ENCODE results near the gene PEX11B.

Gene PEX11B

DNA sequence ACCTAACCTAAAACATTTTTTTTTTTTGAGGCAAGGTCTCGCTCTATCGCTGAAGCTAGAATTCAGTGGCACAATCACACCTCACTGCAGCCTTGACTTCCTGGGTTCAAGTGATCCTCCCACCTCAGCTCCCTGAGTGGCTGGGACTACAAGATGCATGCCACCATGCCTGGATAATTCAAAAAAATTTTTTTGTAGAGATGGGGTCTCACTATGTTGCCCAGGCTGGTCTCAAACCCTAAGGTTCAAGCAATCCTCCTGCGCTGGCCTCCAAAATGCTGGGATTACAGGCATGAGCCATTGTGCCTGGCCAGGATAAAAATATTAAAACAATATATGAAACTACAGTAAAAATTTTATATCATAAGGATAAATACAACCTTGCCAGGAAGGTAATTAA lies 34.4 kb upstream of the PEX11B start:
- no peak overlapping the region for H3K4me3 ChIP-seq (ENCODE audit: low read depth, low read length)
- no peak for TF ChIP-seq CTCF (IDR thresholded peaks at IDR 0.05; ENCODE audit: borderline replicate concordance, insufficient read depth, low read depth, low read length)

- no peak overlapping the region for H3K4me3 ChIP-seq (ENCODE audit: low read depth, low read length)
- TF ChIP-seq CTCF (IDR thresholded peaks at IDR 0.05; ENCODE audit: borderline replicate concordance, insufficient read depth, low read depth, low read length): no peak
Observed at GRCh38 chr1:145951526-145951925, 33.0 kb upstream of the PEX11B start.

DNA sequence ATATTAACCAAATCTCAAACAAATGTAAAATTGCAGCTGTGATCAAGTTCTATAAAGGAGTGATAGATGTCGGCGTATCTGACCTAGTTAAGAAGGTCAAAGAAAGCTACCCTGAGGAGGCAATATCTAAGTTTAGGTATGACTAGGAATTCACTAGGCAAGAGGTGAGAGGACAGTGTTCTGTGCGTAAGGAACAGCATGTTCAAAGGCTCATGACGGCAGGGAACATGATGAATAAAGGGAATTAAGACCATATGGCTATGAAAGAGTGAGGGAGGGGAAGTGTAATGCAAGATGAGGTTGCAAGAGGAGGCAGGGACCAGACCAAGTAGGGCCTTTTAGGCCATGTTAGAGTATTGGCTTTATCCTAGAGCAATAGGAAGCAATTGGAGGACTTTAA lies 30.7 kb upstream of the PEX11B start:
- H3K4me3 ChIP-seq (ENCODE audit: low read depth, low read length): no peak overlapping the region
- TF ChIP-seq CTCF (IDR thresholded peaks at IDR 0.05; ENCODE audit: borderline replicate concordance, insufficient read depth, low read depth, low read length): no peak

GRCh38 chr1:145947551-145947950 lies 29.0 kb upstream of the PEX11B start:
- TF ChIP-seq CTCF (IDR thresholded peaks at IDR 0.05; ENCODE audit: borderline replicate concordance, insufficient read depth, low read depth, low read length): no peak
- H3K4me3 ChIP-seq (ENCODE audit: low read depth, low read length): no peak overlapping the region

- no peak for TF ChIP-seq CTCF (IDR thresholded peaks at IDR 0.05; ENCODE audit: borderline replicate concordance, insufficient read depth, low read depth, low read length)
- H3K4me3 ChIP-seq (ENCODE audit: low read depth, low read length): no peak overlapping the region
Observed at GRCh38 chr1:145946477-145946986, 28.0 kb upstream of the PEX11B start.

GRCh38 chr1:145944532-145944931 lies 26.0 kb upstream of the PEX11B start:
- TF ChIP-seq CTCF (IDR thresholded peaks at IDR 0.05; ENCODE audit: borderline replicate concordance, insufficient read depth, low read depth, low read length): no peak
- H3K4me3 ChIP-seq (ENCODE audit: low read depth, low read length): no peak overlapping the region

- TF ChIP-seq CTCF (IDR thresholded peaks at IDR 0.05; ENCODE audit: borderline replicate concordance, insufficient read depth, low read depth, low read length): no peak
Observed at GRCh38 chr1:145942871-145943270, 24.4 kb upstream of the PEX11B start.

More at GRCh38 chr1:145942871-145943270, 24.4 kb upstream of the PEX11B start:
- H3K4me3 ChIP-seq (ENCODE audit: low read depth, low read length): no peak overlapping the region

Measured in GM12875 (cell line).